HepG2 (cell line): ENCODE measurements around the gene BID. TPM values are rescaled to one million over a fixed set of nuclear protein-coding genes. Genes with fewer than 3 reads are reported as not detected.

Source experiments
- ATAC-seq: fragments of 200-7000 bp; cut with Tn5 transposase; 3 replicates; pipeline ENCODE4 v1.9.1; 2020; ENCODE audit warnings: mild to moderate bottlenecking, moderate library complexity
- BruUV-seq: library from RNA; stranded (reverse); fragments of 400-500 nt; replicated peaks from 2 replicates; lab custom pipeline; 2021; lab: Mats Ljungman, UMichigan
- CTCF ChIA-PET: fragments of 300-600 bp; formaldehyde crosslinking; extraction: SDS; loops from one replicate; lab custom pipeline; 2021; ENCODE audit warnings: low total read pairs, inconsistent platforms, low intra/inter-chr PET ratio; lab: Yijun Ruan, JAX
- POLR2A ChIA-PET: fragments of 350-600 bp; sonication (Branson Sonifier 250); formaldehyde crosslinking; loops from one replicate; lab custom pipeline; 2020; ENCODE audit warnings: antibody characterized with exemption, inconsistent platforms; lab: Yijun Ruan, JAX
- DNase-seq: peaks from one replicate; pipeline ENCODE4 v3.0.0-alpha.2; 2015; ENCODE audit warnings: low spot score
- FAIRE-seq: peaks from 3 replicates; lab custom pipeline; 2011; peaks lifted over from hg19 to GRCh38; lab: Jason Lieb, UNC
- H2AFZ ChIP-seq: one replicate; pipeline ENCODE4 v1.6.1; 2011; ENCODE audit warnings: low read length, inconsistent platforms
- H3K27ac ChIP-seq: fragments of 300-600 bp; 3 replicates; pipeline ENCODE4 v1.8.0; 2011; ENCODE audit warnings: mixed run types, mild to moderate bottlenecking, mixed read lengths, low read length, inconsistent platforms; ENCODE audit not compliant: insufficient read depth; ENCODE audit errors: extremely low read length
- H3K27me3 ChIP-seq, 2 experiments: fragments of 200-600 bp in 1 of 2; 2 replicates in 1 of 2; 3 replicates in 1 of 2; pipeline versions ENCODE4 v1.6.0 to v1.8.0; 2011; ENCODE audit warnings: low read length in 2 of 2, mild to moderate bottlenecking in 2 of 2, moderate library complexity in 2 of 2, inconsistent platforms in 1 of 2; ENCODE audit not compliant: insufficient read depth in 2 of 2, control insufficient read depth in 1 of 2
- H3K36me3 ChIP-seq, 2 experiments: fragments of 200-600 bp in 1 of 2; replicated peaks in 1 of 2; 2 replicates in 1 of 2; 3 replicates in 1 of 2; pipeline versions ENCODE4 v1.5.1 to v1.8.0; 2011; ENCODE audit warnings: low read length in 2 of 2, inconsistent platforms in 1 of 2; ENCODE audit not compliant: insufficient read depth in 2 of 2, control insufficient read depth in 1 of 2
- H3K4me1 ChIP-seq: 2 replicates; pipeline ENCODE4 v1.5.1; 2012; ENCODE audit warnings: low read length, inconsistent platforms; ENCODE audit not compliant: insufficient read depth
- H3K4me2 ChIP-seq: 2 replicates; pipeline ENCODE4 v1.6.0; 2011; ENCODE audit warnings: low read depth, low read length, inconsistent platforms
- H3K4me3 ChIP-seq, 3 experiments: fragments of 200-600 bp in 1 of 3; sonication (generic), shearing (Covaris generic) in 1 of 3; replicated peaks in 1 of 3; 2 replicates each; pipeline ENCODE4 v1.5.1; 2011 to 2016; ENCODE audit warnings: low read length in 3 of 3, inconsistent platforms in 2 of 3, low read depth in 2 of 3, mild to moderate bottlenecking in 2 of 3, control low read depth in 1 of 3, mixed read lengths in 1 of 3; ENCODE audit not compliant: insufficient read depth in 1 of 3
- H3K79me2 ChIP-seq: one replicate; pipeline ENCODE4 v1.6.1; 2011; ENCODE audit warnings: low read length, inconsistent platforms; ENCODE audit not compliant: insufficient read depth
- H3K9ac ChIP-seq: 2 replicates; pipeline ENCODE4 v1.6.0; 2011; ENCODE audit warnings: mild to moderate bottlenecking, low read depth, low read length, inconsistent platforms; ENCODE audit not compliant: insufficient read depth
- H3K9me3 ChIP-seq: 2 replicates; pipeline ENCODE4 v1.5.1; 2012; ENCODE audit warnings: mild to moderate bottlenecking, low read length
- H4K20me1 ChIP-seq: 2 replicates; pipeline ENCODE4 v1.6.0; 2011; ENCODE audit warnings: inconsistent platforms, mild to moderate bottlenecking, low read length, moderate library complexity; ENCODE audit not compliant: insufficient read depth
- DNMT1 ChIP-seq: sonication (generic); formaldehyde crosslinking; IDR thresholded peaks from 2 replicates; pipeline ENCODE4 v1.5.1; 2020; ENCODE audit warnings: mild to moderate bottlenecking, missing genetic modification reagents
- HOMEZ ChIP-seq: IDR thresholded peaks from 2 replicates; pipeline ENCODE4 v1.6.1; 2016; ENCODE audit warnings: low read depth
- IKZF5 ChIP-seq: IDR thresholded peaks from 2 replicates; pipeline ENCODE4 v1.6.1; 2018; ENCODE audit warnings: missing genetic modification reagents, mild to moderate bottlenecking, missing compliant biosample characterization
- MIER3 ChIP-seq: IDR thresholded peaks from 2 replicates; pipeline ENCODE4 v1.6.1; 2016; ENCODE audit warnings: missing compliant biosample characterization, borderline replicate concordance
- MXD4 ChIP-seq: IDR thresholded peaks from 2 replicates; pipeline ENCODE4 v1.6.1; 2016; ENCODE audit warnings: mild to moderate bottlenecking, missing biosample characterization, missing genetic modification reagents
- PRMT3 ChIP-seq: sonication (generic); formaldehyde crosslinking; IDR thresholded peaks from 2 replicates; pipeline ENCODE4 v1.8.1; 2022; ENCODE audit warnings: low read depth, mild to moderate bottlenecking, moderate library complexity, missing genetic modification reagents, borderline replicate concordance
- TCF7 ChIP-seq: sonication (generic); IDR thresholded peaks from 2 replicates; pipeline ENCODE4 v1.6.1; 2016; ENCODE audit warnings: antibody characterized with exemption, low read depth
- ZBTB10 ChIP-seq: sonication (generic); formaldehyde crosslinking; IDR thresholded peaks from 2 replicates; pipeline ENCODE4 v1.4.0; 2020; ENCODE audit warnings: missing genetic modification reagents, borderline replicate concordance
- ZFP90 ChIP-seq: sonication (generic); formaldehyde crosslinking; IDR thresholded peaks from 2 replicates; pipeline ENCODE4 v1.8.0; 2022; ENCODE audit warnings: missing genetic modification reagents, mild to moderate bottlenecking, inconsistent platforms, borderline replicate concordance
- ZNF34 ChIP-seq: sonication (generic); formaldehyde crosslinking; IDR thresholded peaks from 2 replicates; pipeline ENCODE4 v1.4.0; 2020; ENCODE audit warnings: mild to moderate bottlenecking, missing genetic modification reagents, borderline replicate concordance
- ZNF460 ChIP-seq: sonication (generic); formaldehyde crosslinking; IDR thresholded peaks from 2 replicates; pipeline ENCODE4 v1.5.1; 2020; ENCODE audit warnings: missing genetic modification reagents, mild to moderate bottlenecking, borderline replicate concordance
- ZNF674 ChIP-seq: sonication (generic); formaldehyde crosslinking; IDR thresholded peaks from 2 replicates; pipeline ENCODE4 v1.5.0; 2020; ENCODE audit warnings: low read depth, mild to moderate bottlenecking, missing genetic modification reagents
- ZNF709 ChIP-seq: sonication (generic); formaldehyde crosslinking; IDR thresholded peaks from 2 replicates; pipeline ENCODE4 v1.5.0; 2020; ENCODE audit warnings: mild to moderate bottlenecking, missing genetic modification reagents
- ZNF761 ChIP-seq: sonication (generic); formaldehyde crosslinking; conservative IDR thresholded peaks from 2 replicates; pipeline ENCODE4 v1.4.0; 2020; ENCODE audit warnings: mild to moderate bottlenecking, missing genetic modification reagents
- ZNF773 ChIP-seq: sonication (generic); formaldehyde crosslinking; IDR thresholded peaks from 2 replicates; pipeline ENCODE4 v1.4.0; 2020; ENCODE audit warnings: missing genetic modification reagents, borderline replicate concordance
- ZNF792 ChIP-seq: IDR thresholded peaks from 2 replicates; pipeline ENCODE4 v1.6.1; 2016
- ZUFSP ChIP-seq: sonication (generic); formaldehyde crosslinking; IDR thresholded peaks from 2 replicates; pipeline ENCODE4 v1.9.0; 2021; ENCODE audit warnings: missing genetic modification reagents, mild to moderate bottlenecking, borderline replicate concordance
- ZZZ3 ChIP-seq: sonication (generic); formaldehyde crosslinking; IDR thresholded peaks from 2 replicates; pipeline ENCODE4 v1.4.0; 2020; ENCODE audit warnings: missing genetic modification reagents, mild to moderate bottlenecking, borderline replicate concordance
- WGBS: methylation state at CpG from one replicate; pipeline ENCODE4 v1.1.6; 2017; ENCODE audit warnings: low lambda C conversion rate; 5-methylcytosine and 5-hydroxymethylcytosine counted together
- in situ Hi-C: cut with HindIII; loops from 2 replicates; pipeline ENCODE4 v1.10.0; 2017; ENCODE audit warnings: low pct_unique_long_range_greater_than_20kb; ENCODE audit not compliant: extremely low pct_ligation_motif_present
- intact Hi-C: fragments of 100-400 bp; cut with micrococcal nuclease; formaldehyde crosslinking; loops from one replicate; pipeline ENCODE4 v1.10.0; 2022; ENCODE audit not compliant: unreplicated experiment
- polyA plus RNA-seq, 8 experiments: library from polyadenylated mRNA; depleted of rRNA in 3 of 8; stranded (reverse) in 7 of 8; unstranded in 1 of 8; fragments of >200 nt; fragmentation: Illumina TruSeq in 4 of 8; extraction: Trizol in 4 of 8; gene quantifications; 2 replicates each; pipeline versions ENCODE4 v1.2.1 to v1.2.3, GENCODE V29; 2011 to 2016; ENCODE audit warnings: low read depth in 4 of 8, missing spikeins in 1 of 8, mixed read lengths in 1 of 8; ENCODE audit not compliant: insufficient read depth in 1 of 8
- total RNA-seq, 5 experiments: library from RNA; depleted of rRNA; stranded (reverse); fragments of >200 nt; fragmentation: Illumina TruSeq; extraction: Trizol; gene quantifications; 2 replicates each; pipeline ENCODE4 v1.2.3, GENCODE V29; 2016; ENCODE audit warnings: low read depth in 1 of 5

Gene BID
- total and polyA plus RNA-seq, 2 of the 13 experiments (the other 11 are each of a cell fraction or from before 2014, with no cell fraction given), result 35.3 to 51.7 TPM

- no TSS peak for BruUV-seq
- Histone ChIP-seq H3K27me3 (no peaks in the 10 kb centered on the region), H4K20me1 (no peaks in the 10 kb centered on the region), H3K36me3 (peaks cover 2 to 15% of the 10 kb centered on the region in 2 experiments; a peak in 3 of 5 replicates), H3K4me1 (no peaks in the 10 kb centered on the region), H3K79me2 (no peaks in the 10 kb centered on the region), H3K9ac (no peak overlapping the region), H2AFZ (no peak overlapping the region), H3K4me2 (no peak overlapping the region), H3K4me3 (no peak overlapping the region), H3K9me3 (no peaks in the 10 kb centered on the region), H3K27ac (no peak overlapping the region)
- POLR2A ChIA-PET, result no interaction called here
- FAIRE-seq (no peak), ATAC-seq (no peak), DNase-seq (no peak)
- WGBS, result 54% methylated on average over 3 of the region's 3 CpGs
- intact Hi-C loops, result no loop called here
- in situ Hi-C loops, result no loop called here
- CTCF ChIA-PET, result no interaction called here
- TF ChIP-seq PRMT3, result no peak
- TF ChIP-seq MXD4, result no peak
- no peak for TF ChIP-seq ZNF674 (CRISPR knock-in tag)
- TF ChIP-seq ZNF792 (CRISPR knock-in tag), result no peak
- TF ChIP-seq ZNF34, result no peak
- TF ChIP-seq HOMEZ (CRISPR knock-in tag), result no peak
- no peak for TF ChIP-seq ZNF709 (CRISPR knock-in tag)
- TF ChIP-seq ZUFSP (CRISPR knock-in tag), result no peak
- no peak for TF ChIP-seq ZFP90 (CRISPR knock-in tag)
- TF ChIP-seq ZNF460, result no peak
- TF ChIP-seq MIER3 (CRISPR knock-in tag), result no peak
- TF ChIP-seq ZNF773 (CRISPR knock-in tag), result no peak
- TF ChIP-seq DNMT1, result no peak
- no peak for TF ChIP-seq TCF7
- no peak for TF ChIP-seq ZZZ3
- no peak for TF ChIP-seq ZBTB10
- no peak for TF ChIP-seq ZNF761 (CRISPR knock-in tag)
- TF ChIP-seq IKZF5 (CRISPR knock-in tag), result no peak
Observed at GRCh38 chr22:17700778-17701177, 73.5 kb downstream of the BID start.
